NK-92 (cell line): ENCODE measurements around the gene GRPEL1.
A peak's percentile ranks its signal among the peaks of the same experiment; 100 is the strongest.
"Not testable (repeated sequence)": the region's sequence is repeated elsewhere in the genome, so short reads cannot be mapped to it uniquely, and the experiment has no call there.

Source experiments
- DNase-seq: peaks from one replicate; lab custom pipeline; 2025; ENCODE audit not compliant: unreplicated experiment; lab: John Stamatoyannopoulos, UW

GRPEL1 gene

GRCh38 chr4:7067452-7068278 is at the start of gene GRPEL1:
Gene GRPEL1, minus strand, starts transcription at chr4:7068064. Its CDS starts 32 bp downstream, at chr4:7068032.
- peak; percentile 96 for DNase-seq

GRCh38 chr4:7116705-7117104 is 48.8 kb upstream of the GRPEL1 start:
- DNase-seq, result no peak

- no peak for DNase-seq
These were observed 47.9 kb upstream of the GRPEL1 start for GRCh38 chr4:7115557-7116340.

DNA sequence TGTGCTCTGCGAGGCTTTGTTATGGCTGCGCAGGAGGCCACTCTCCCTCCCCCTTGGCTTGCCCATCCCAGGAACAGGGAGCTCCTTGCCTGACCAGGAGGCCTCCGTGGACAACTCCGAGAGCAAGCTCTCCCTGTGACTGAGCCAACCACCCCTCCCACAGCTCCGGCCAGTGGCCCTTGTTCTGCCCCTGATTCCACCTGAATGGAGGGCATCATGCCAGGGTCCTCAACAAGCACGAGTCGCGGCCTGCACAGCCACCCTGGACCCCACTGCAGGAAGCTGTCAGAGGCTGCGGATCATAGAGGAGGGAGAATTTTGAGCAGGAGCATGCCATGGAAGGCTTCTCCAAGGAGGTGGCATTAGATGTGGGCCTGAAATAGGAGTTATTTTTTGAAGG is 44.8 kb upstream of the GRPEL1 start:
- no peak for DNase-seq

DNA sequence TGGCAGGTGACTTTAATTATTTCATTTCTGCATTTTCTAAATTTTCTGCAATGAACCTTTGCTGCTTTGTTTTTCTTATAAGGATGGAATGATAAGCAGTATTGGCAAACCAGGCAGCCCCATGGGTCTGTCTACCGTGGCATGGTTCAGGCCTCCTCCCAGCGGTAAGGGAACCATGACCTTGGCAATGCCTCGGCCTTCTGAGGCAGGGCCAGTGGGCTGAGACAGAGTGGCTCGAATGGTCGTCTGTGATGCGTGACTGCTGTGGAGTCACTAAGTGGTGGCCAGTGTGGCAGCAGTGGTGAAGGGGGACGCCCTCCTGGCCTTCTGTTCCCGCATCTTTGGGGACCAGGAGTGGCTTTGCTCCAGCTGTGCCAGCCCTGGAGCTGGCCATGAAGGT is 43.6 kb upstream of the GRPEL1 start:
- DNase-seq, result no peak

- no peak for DNase-seq
These were observed 42.7 kb upstream of the GRPEL1 start for GRCh38 chr4:7110546-7110945.

DNA sequence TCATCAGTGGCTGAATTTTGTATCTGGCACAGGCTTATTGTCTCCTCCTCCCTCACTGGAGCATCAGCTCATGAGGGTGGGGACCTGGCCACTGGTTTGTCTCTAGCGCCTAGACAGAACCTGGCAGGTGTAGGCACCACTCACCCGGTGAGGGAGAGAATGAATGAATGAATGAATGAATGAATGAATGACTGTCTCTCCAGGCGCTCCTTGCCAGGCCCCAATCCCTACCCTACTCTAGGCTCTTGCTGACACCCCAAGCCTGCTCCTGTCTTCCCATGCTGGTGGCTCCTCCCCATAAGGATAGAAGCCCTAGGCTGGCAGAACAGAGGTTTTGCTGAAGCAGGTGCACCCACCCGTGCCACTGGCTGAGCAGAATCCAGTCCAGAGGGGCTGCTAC is 41.3 kb upstream of the GRPEL1 start:
- DNase-seq, result no peak

- no peak for DNase-seq
These were observed 40.8 kb upstream of the GRPEL1 start for GRCh38 chr4:7108660-7109059.

- DNase-seq, result no peak
These were observed 40.3 kb upstream of the GRPEL1 start for GRCh38 chr4:7108046-7108625.

DNA sequence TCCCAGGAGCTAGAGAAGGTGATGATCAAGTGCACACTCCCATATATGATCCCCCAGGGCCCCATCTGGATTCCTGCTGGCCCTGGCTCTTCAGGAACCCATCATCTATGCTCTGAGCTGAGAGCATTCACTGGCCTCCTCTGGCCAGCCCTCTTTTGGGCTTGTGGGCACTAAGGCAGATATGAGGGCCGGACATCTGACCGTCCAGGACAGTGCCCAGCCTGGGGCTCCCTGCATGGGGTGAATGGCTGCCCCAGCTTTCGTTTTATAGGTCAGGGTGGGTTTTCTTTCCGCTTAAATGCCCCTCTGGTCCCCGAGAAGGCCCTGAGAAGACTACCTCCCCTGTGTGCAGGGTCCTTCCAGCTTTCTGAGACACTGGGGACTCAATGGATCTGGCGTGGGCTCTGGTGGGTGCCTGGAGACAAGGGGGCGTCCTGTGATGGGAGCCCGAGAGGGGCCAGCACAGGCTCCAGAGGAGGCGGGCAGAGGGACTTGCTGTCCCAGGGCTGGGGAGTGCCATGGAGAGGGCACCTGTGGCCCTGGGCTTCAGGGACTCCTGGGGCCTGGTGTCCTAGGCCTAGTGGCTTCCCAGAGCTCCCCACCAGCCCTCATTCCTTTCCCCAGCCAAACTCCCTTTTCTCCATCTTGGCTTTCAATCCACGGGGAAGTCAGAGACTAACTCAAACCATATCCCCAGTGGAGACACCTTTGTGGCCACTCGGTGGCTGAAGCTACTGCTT is 39.5 kb upstream of the GRPEL1 start:
- DNase-seq, result no peak

DNA sequence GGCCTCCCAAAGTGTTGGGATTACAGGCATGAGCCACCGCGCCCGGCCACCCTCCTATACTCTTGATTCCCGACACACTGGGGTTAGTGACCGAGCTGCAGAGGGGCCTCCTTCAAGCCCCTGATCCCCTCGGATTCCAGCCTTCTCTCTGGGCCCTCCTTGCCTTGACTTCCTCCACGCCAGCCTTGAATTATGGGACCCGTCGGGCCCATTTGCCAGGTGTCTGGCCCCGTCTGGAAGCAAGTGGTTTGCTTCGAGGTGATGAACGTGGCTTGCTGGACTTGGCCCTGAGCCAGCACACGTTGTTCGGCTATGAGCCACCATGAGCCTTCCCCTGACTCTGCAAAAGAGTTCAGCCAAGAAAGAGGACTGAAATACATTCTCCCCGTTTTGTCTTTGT is 37.4 kb upstream of the GRPEL1 start:
- no peak for DNase-seq

- no peak for DNase-seq
These were observed 36.6 kb upstream of the GRPEL1 start for GRCh38 chr4:7104366-7105031.

GRCh38 chr4:7103607-7104365 is 35.9 kb upstream of the GRPEL1 start:
- no peak for DNase-seq

GRCh38 chr4:7103031-7103606 is 35.3 kb upstream of the GRPEL1 start:
- no peak for DNase-seq

- DNase-seq, result not testable (repeated sequence)
These were observed 34.6 kb upstream of the GRPEL1 start for GRCh38 chr4:7102516-7102909.

DNA sequence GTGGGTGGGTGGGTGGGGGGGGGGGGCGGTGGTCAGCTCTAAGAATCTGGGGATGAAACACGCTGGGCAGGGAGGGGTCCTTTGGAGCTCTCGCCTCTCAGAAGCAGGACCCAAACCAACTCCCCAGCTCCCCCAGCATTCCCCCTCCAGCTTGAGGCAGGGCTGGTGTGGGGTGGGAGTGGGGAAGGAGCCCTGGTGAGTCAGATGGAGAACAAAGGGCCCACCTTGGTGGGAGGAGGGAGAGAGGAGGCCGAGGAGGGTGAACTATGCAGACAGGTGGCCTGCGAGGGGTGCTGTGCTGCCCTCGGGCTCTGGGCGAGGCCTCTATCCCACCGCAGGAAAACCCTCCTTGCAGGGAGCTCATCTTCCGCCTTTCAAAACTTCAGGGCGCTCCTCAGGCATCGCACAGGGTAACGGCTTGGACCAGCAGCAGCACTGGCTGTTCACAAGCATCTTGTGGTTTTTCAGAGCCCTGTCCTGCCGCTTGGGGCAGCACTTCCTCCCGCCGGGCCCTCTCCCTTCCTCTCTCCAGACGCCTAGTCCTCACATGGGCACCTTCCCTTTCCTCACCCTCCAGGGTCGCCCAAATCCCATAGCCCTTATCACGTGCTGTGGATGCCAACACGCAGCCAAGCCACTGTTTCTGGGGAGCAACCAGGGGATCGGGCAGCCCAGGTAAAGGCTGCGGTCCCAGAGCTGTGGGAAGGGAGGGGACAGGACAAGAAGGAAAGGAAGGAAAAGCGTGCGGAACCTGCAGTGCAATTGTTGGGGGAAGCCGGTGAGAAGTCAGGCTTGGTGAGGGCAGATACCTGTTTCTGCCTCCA is 34.0 kb upstream of the GRPEL1 start:
- DNase-seq, result no peak

DNA sequence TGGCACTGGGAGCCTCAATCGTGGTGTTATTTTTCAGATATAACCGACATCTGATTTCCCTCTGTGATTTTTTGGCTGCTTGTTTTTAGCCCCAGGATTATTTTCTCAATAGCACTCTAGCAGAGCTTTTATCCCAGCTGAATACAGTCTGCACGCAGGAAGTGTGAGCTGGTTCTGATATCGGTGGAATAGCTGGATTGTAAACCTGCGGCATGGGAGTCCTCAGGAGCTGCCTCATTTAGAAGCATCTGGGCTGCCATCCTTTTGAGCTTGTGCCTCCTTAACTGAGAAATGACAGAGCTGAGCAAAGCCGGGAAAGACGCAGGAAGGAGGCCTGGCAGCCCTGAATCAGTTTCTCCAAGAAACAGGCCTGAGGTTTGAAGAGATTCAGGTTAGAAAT is 28.4 kb upstream of the GRPEL1 start:
- DNase-seq, result no peak

DNA sequence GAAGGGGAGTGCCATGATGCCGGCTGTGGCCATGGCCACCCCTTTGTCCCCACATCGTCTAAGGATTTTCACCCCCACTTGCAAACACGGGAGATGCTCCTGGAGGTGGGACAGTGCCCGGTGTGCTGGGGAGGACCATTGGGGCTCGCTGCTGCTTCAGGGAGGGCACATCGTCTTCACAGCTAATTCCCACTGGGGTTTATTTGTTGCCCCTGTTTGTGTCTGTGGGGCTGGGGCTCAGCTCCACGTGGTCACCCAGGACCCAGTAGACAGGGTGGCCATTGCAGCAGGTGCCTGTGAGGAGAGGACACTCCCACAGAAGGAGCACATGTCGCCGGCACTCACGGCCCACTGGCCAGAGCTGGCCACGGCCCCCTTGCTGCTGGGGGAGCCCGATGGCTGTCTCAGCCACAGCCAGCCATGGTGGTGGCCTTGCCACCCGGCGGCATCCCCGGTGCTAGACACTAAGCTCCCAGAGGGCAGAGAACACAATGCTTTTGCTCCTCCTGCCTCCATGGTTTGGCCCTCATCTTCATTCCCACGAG is 27.8 kb upstream of the GRPEL1 start:
- no peak for DNase-seq
